MCF 10A (cell line): Measurements from ENCODE around the gene CPE. TPM values are rescaled to one million over a fixed set of nuclear protein-coding genes. Genes with fewer than 3 reads are reported as not detected.

Source experiments
- BruUV-seq: library from RNA; stranded (reverse); fragments of 400-500 nt; replicated peaks from 2 replicates; lab custom pipeline; 2021; lab: Mats Ljungman, UMichigan
- CTCF ChIA-PET: fragments of 300-600 bp; sonication (Branson Sonifier 250); formaldehyde crosslinking; extraction: SDS; loops from one replicate; lab custom pipeline; 2021; ENCODE audit warnings: antibody characterized with exemption, inconsistent platforms; lab: Yijun Ruan, JAX
- POLR2A ChIA-PET: fragments of 300-600, 350-650 bp; sonication (Branson Sonifier 250); formaldehyde crosslinking; extraction: SDS; loops from one replicate; lab custom pipeline; 2020; ENCODE audit warnings: antibody characterized with exemption, inconsistent platforms; lab: Yijun Ruan, JAX
- DNase-seq: peaks from one replicate; pipeline ENCODE4 v3.0.0-alpha.2; 2018; ENCODE audit not compliant: unreplicated experiment
- H3K27ac Mint-ChIP-seq: one replicate; pipeline ENCODE4 v1.8.0; 2022; ENCODE audit warnings: mild to moderate bottlenecking, low read depth, mixed read lengths; ENCODE audit not compliant: unreplicated experiment
- H3K27me3 Mint-ChIP-seq: one replicate; pipeline ENCODE4 v1.8.0; 2022; ENCODE audit warnings: mixed read lengths; ENCODE audit not compliant: insufficient read depth, unreplicated experiment
- H3K36me3 Mint-ChIP-seq: one replicate; pipeline ENCODE4 v1.8.0; 2022; ENCODE audit warnings: mild to moderate bottlenecking, moderate library complexity, mixed read lengths; ENCODE audit not compliant: insufficient read depth, unreplicated experiment
- H3K4me1 Mint-ChIP-seq: one replicate; pipeline ENCODE4 v1.8.0; 2022; ENCODE audit warnings: mixed read lengths; ENCODE audit not compliant: insufficient read depth, unreplicated experiment
- H3K4me3 Mint-ChIP-seq: one replicate; pipeline ENCODE4 v1.8.0; 2022; ENCODE audit warnings: mild to moderate bottlenecking, moderate library complexity, mixed read lengths; ENCODE audit not compliant: unreplicated experiment
- H3K9me3 Mint-ChIP-seq: one replicate; pipeline ENCODE4 v1.8.0; 2022; ENCODE audit warnings: mixed read lengths; ENCODE audit not compliant: unreplicated experiment
- CTCF ChIP-seq: fragments of 200-600 bp; IDR thresholded peaks from one replicate; pipeline ENCODE4 v1.8.0; 2022; ENCODE audit warnings: antibody characterized with exemption, mild to moderate bottlenecking; ENCODE audit not compliant: unreplicated experiment
- intact Hi-C: fragments of 100-400 bp; cut with micrococcal nuclease; formaldehyde crosslinking; loops from 2 replicates; pipeline ENCODE4 v1.14.1; 2022
- total RNA-seq: library from RNA; stranded (reverse); gene quantifications from 2 replicates; pipeline ENCODE4 v1.2.3, GENCODE V29; 2022

The CPE gene
- total RNA-seq, 1 experiment from 2014 or later: 8.3 TPM

- ChIA-PET POLR2A (interaction anchor here (0.8 to 1.4 kb wide), 5 partner anchors 15 to 59 kb away, joined by 3 read pairs; partner anchors contain the start of gene MSMO1), CTCF (interaction anchor here (0.6 to 1.2 kb wide), 4 partner anchors 11 to 45 kb away, joined by 3 to 4 read pairs (median 4); no protein-coding TSS in a partner anchor)
- Mint-ChIP-seq H3K4me3 (no peak overlapping the region), H3K9me3 (no peaks in the 10 kb centered on the region), H3K4me1 (no peaks in the 10 kb centered on the region), H3K27me3 (no peaks in the 10 kb centered on the region), H3K27ac (no peak overlapping the region), H3K36me3 (no peaks in the 10 kb centered on the region)
- no TSS peak for BruUV-seq
- TF ChIP-seq CTCF: no peak
- intact Hi-C loops: no loop called here
- no peak for DNase-seq
Observed at GRCh38 chr4:165386328-165386727, 7.5 kb downstream of the CPE start.

- BruUV-seq: no TSS peak
- no peaks in the 10 kb centered on the region for H3K36me3 Mint-ChIP-seq
- intact Hi-C loops: no loop called here
- H3K27ac Mint-ChIP-seq: no peak overlapping the region
- H3K4me3 Mint-ChIP-seq: no peak overlapping the region
- DNase-seq: no peak
- peaks cover 4% of the 10 kb centered on the region for H3K4me1 Mint-ChIP-seq
- no peak for TF ChIP-seq CTCF
- POLR2A ChIA-PET: interaction anchor here (2.8 kb wide), 1 partner anchor 12 kb away, joined by 9 read pairs; no protein-coding TSS in a partner anchor
- CTCF ChIA-PET: interaction anchor here (1.1 to 1.4 kb wide), 2 partner anchors 10 to 11 kb away, joined by 3 to 5 read pairs; partner anchors contain the start of gene CPE
- no peaks in the 10 kb centered on the region for H3K9me3 Mint-ChIP-seq
- no peaks in the 10 kb centered on the region for H3K27me3 Mint-ChIP-seq
Observed at GRCh38 chr4:165388756-165389155, 9.9 kb downstream of the CPE start.

GRCh38 chr4:165393051-165393450 is 14.2 kb downstream of the CPE start:
- H3K9me3 Mint-ChIP-seq: no peaks in the 10 kb centered on the region
- no TSS peak for BruUV-seq
- H3K36me3 Mint-ChIP-seq: peaks cover 6% of the 10 kb centered on the region
- peaks cover 12% of the 10 kb centered on the region for H3K4me1 Mint-ChIP-seq
- intact Hi-C loops: loop anchor here (5.0 kb wide), 1 partner anchor 44 kb away; no protein-coding TSS in a partner anchor
- ChIA-PET POLR2A (interaction anchor here (0.6 kb wide), 1 partner anchor 66 kb away, joined by 3 read pairs; the partner anchor contains the start of gene MSMO1), CTCF (interaction anchor here (0.6 to 1.0 kb wide), 2 partner anchors 9 to 1099 kb away, joined by 3 read pairs; no protein-coding TSS in a partner anchor)
- H3K27me3 Mint-ChIP-seq: no peaks in the 10 kb centered on the region
- no peak overlapping the region for H3K4me3 Mint-ChIP-seq
- H3K27ac Mint-ChIP-seq: peak overlapping the region; percentile 95
- no peak for DNase-seq
- no peak for TF ChIP-seq CTCF

GRCh38 chr4:165393704-165394103 is 14.9 kb downstream of the CPE start:
- BruUV-seq: no TSS peak
- no peaks in the 10 kb centered on the region for H3K9me3 Mint-ChIP-seq
- intact Hi-C loops: loop anchor here (5.0 kb wide), 1 partner anchor 44 kb away; no protein-coding TSS in a partner anchor
- CTCF ChIA-PET: interaction anchor here (0.6 kb wide), 1 partner anchor 1100 kb away, joined by 3 read pairs; no protein-coding TSS in a partner anchor
- no peak for DNase-seq
- H3K4me3 Mint-ChIP-seq: no peak overlapping the region
- POLR2A ChIA-PET: interaction anchor here (0.6 kb wide), 1 partner anchor 66 kb away, joined by 3 read pairs; the partner anchor contains the start of gene MSMO1
- no peaks in the 10 kb centered on the region for H3K27me3 Mint-ChIP-seq
- H3K27ac Mint-ChIP-seq: peak overlapping the region; percentile 95
- H3K4me1 Mint-ChIP-seq: peaks cover 12% of the 10 kb centered on the region
- no peak for TF ChIP-seq CTCF
- H3K36me3 Mint-ChIP-seq: peaks cover 6% of the 10 kb centered on the region
